Stimulated activated CD8-positive, alpha-beta memory T cell treated with anti-CD3 and anti-CD28 coated beads, Interleukin-4, amount 100 ng/mL, for 4 hours (primary cell): ENCODE data around the gene HNRNPH2.

Experiments
- DNase-seq, 2 donors: peaks; one replicate each; pipeline ENCODE4 v3.0.0-alpha.2; 2020; ENCODE audit warnings: low read depth in 2 of 2, low spot score in 1 of 2

HNRNPH2 gene

GRCh38 chrX:101407748-101408531, at the start of gene HNRNPH2, which contains the start of gene GLA:
TSS of gene HNRNPH2 (plus strand) at chrX:101408222. CDS start at chrX:101411989, 3,767 bp downstream.
TSS of gene GLA (minus strand) at chrX:101407925. CDS start at chrX:101407903, 22 bp downstream.
- peak; percentile 69 to 74 for DNase-seq

- DNase-seq: no peak
Measured at GRCh38 chrX:101359966-101360365, 48.1 kb upstream of the HNRNPH2 start.

- DNase-seq: no peak
Measured at GRCh38 chrX:101360390-101360789, 47.6 kb upstream of the HNRNPH2 start.

GRCh38 chrX:101362116-101362515, 45.9 kb upstream of the HNRNPH2 start:
- DNase-seq: no peak

- DNase-seq: no peak
Measured at GRCh38 chrX:101362757-101363156, 45.3 kb upstream of the HNRNPH2 start.

- no peak for DNase-seq
Measured at GRCh38 chrX:101365301-101365795, 42.7 kb upstream of the HNRNPH2 start.

- no peak for DNase-seq
Measured at GRCh38 chrX:101368800-101369199, 39.2 kb upstream of the HNRNPH2 start.

GRCh38 chrX:101369687-101370086, 38.3 kb upstream of the HNRNPH2 start:
- no peak for DNase-seq

- no peak for DNase-seq
Measured at GRCh38 chrX:101370888-101371504, 37.0 kb upstream of the HNRNPH2 start.

GRCh38 chrX:101377547-101377946, 30.5 kb upstream of the HNRNPH2 start:
- DNase-seq: no peak

- DNase-seq: no peak
Measured at GRCh38 chrX:101383679-101384205, 24.3 kb upstream of the HNRNPH2 start.

- no peak for DNase-seq
Measured at GRCh38 chrX:101385026-101385684, 22.9 kb upstream of the HNRNPH2 start.

- DNase-seq: no peak
Measured at GRCh38 chrX:101385795-101386541, 22.1 kb upstream of the HNRNPH2 start, which contains the start of gene BTK. TSS of gene BTK (minus strand) at chrX:101386191. CDS start at chrX:101375284, 10,907 bp downstream.

- no peak for DNase-seq
Measured at GRCh38 chrX:101386542-101386885, 21.5 kb upstream of the HNRNPH2 start.

GRCh38 chrX:101388604-101389003, 19.4 kb upstream of the HNRNPH2 start:
- DNase-seq: no peak

GRCh38 chrX:101390664-101391525, 17.1 kb upstream of the HNRNPH2 start, which contains the start of gene RPL36A:
TSS of gene RPL36A (plus strand) at chrX:101391011. CDS start at chrX:101391044, 33 bp downstream.
- DNase-seq: peak; percentile 59 to 71

- no peak for DNase-seq
Measured at GRCh38 chrX:101391831-101392230, 16.2 kb upstream of the HNRNPH2 start.

GRCh38 chrX:101393530-101394305, 14.3 kb upstream of the HNRNPH2 start:
- DNase-seq: no peak

GRCh38 chrX:101394372-101394771, 13.7 kb upstream of the HNRNPH2 start:
- no peak for DNase-seq
